ENCODE measurements around the gene SNRPD3. TPM values are rescaled to one million over a fixed set of nuclear protein-coding genes. Genes with fewer than 3 reads are reported as not detected.
"Not testable (repeated sequence)": the region's sequence is repeated elsewhere in the genome, so short reads cannot be mapped to it uniquely, and the experiment has no call there.

Gene SNRPD3
- total RNA-seq, 6 experiments from 2014 or later: 98.9 to 108 (median 104) TPM

DNA sequence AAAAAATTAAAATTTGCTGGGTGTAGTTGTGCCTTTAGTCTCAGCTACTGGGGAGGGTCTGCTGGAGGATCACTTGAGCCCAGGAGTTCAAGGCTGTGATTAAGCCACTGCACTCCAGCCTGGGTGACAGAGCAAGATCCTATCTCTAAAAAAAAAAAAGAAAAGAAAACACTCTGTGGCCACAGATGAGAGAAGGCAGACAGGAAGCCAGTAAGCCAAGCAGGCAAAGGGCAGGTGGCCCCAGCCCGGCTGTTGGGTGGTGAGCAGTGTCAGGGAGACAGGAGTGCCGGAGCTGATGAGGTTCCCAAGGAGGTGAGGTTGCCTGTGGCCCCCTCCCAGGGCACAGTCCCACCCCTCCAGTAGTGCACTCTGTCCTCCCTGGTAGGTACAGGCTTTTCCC, 66.8 kb downstream of the SNRPD3 start:
- not testable (repeated sequence) for H3K9me3 Mint-ChIP-seq; H3K27ac Mint-ChIP-seq; DNase-seq; H3K4me1 Mint-ChIP-seq (ENCODE audit: low read depth); H3K4me3 Mint-ChIP-seq; H3K36me3 Mint-ChIP-seq (ENCODE audit: low read depth)
- peaks cover 13% of the 10 kb centered on the region; the same call in 1 of the 2 replicates for H3K27me3 Mint-ChIP-seq (ENCODE audit: insufficient read depth)

Other genes with a start within 250 kb of the SNRPD3 start
- gene ADORA2A, start 128.4 kb upstream of the SNRPD3 start, total RNA-seq (2021; fragmentation: NEBNext Ultra II Directional; extraction: Animal tissue kit (Norgen Biotek cat#: 25700)): 1 to 10 TPM; 1.1 to 2.9 (median 1.4) TPM
- under 1 TPM in 4 of 6 experiments, not detected in 2; 0.07 to 0.14 (median 0.12) TPM for gene UPB1, start 60.7 kb upstream of the SNRPD3 start, total RNA-seq (2021; fragmentation: NEBNext Ultra II Directional; extraction: Animal tissue kit (Norgen Biotek cat#: 25700))
- 10 to 100 TPM; 82.4 to 99.5 (median 89.0) TPM for gene GUCD1, start 861 bp upstream of the SNRPD3 start, total RNA-seq (2021; fragmentation: NEBNext Ultra II Directional; extraction: Animal tissue kit (Norgen Biotek cat#: 25700))
- 1 to 10 TPM in 3 of 6 experiments, under 1 TPM in 3; 0.87 to 1.6 (median 1.0) TPM for gene LRRC75B, start 37.1 kb downstream of the SNRPD3 start, total RNA-seq (2021; fragmentation: NEBNext Ultra II Directional; extraction: Animal tissue kit (Norgen Biotek cat#: 25700))
- 1 to 10 TPM in 5 of 6 experiments, under 1 TPM in 1; 0.89 to 2.8 (median 1.4) TPM for gene GGT1, start 47.2 kb downstream of the SNRPD3 start, total RNA-seq (2021; fragmentation: NEBNext Ultra II Directional; extraction: Animal tissue kit (Norgen Biotek cat#: 25700))
- not detected for gene PIWIL3, start 218.7 kb downstream of the SNRPD3 start, total RNA-seq (2021; fragmentation: NEBNext Ultra II Directional; extraction: Animal tissue kit (Norgen Biotek cat#: 25700))

All from HFFc6 (cell line).